SH-SY5Y (cell line): ENCODE results near the gene PATJ.

Experiments used
- GATA2 ChIP-seq: IDR thresholded peaks from 2 replicates; pipeline ENCODE4 v1.6.1; 2011; ENCODE audit warnings: mild to moderate bottlenecking, low read depth, low read length
- GATA3 ChIP-seq: IDR thresholded peaks from 2 replicates; pipeline ENCODE4 v1.6.1; 2011; ENCODE audit warnings: low read depth, mild to moderate bottlenecking, low read length, moderate library complexity

GRCh38 chr1:61895175-61895574 is 152.9 kb downstream of the PATJ start:
- no peak for TF ChIP-seq GATA2
- TF ChIP-seq GATA3 = no peak
